Stomach (tissue), 9 donors: ENCODE data around the gene PCF11. TPM values are rescaled to one million over a fixed set of nuclear protein-coding genes. Genes with fewer than 3 reads are reported as not detected.

Source experiments
- DNase-seq, 2 donors: peaks; one replicate each; pipeline versions ENCODE4 v3.0.0 to v3.0.0-alpha.2; 2013 to 2019
- H3K27ac ChIP-seq, 5 donors: fragments of 200-600 bp in 4 of 5; sonication (generic) in 4 of 5; one replicate each; pipeline ENCODE4 v1.5.1; 2013 to 2019; ENCODE audit warnings: mild to moderate bottlenecking in 1 of 5, moderate library complexity in 1 of 5
- H3K27me3 ChIP-seq, 3 donors: fragments of 200-600 bp; sonication (generic); one replicate each; pipeline ENCODE4 v1.5.1; 2017 to 2019; ENCODE audit warnings: mixed run types in 1 of 3
- H3K36me3 ChIP-seq, 4 donors: fragments of 200-600 bp; sonication (generic); 1 replicate in 3 of 4; 2 replicates in 1 of 4; pipeline ENCODE4 v1.5.1; 2016 to 2019
- H3K4me1 ChIP-seq, 4 donors: fragments of 200-600 bp; sonication (generic); one replicate each; pipeline ENCODE4 v1.5.1; 2016 to 2019
- H3K4me3 ChIP-seq, 4 donors: fragments of 200-600 bp; sonication (generic) in 3 of 4; one replicate each; pipeline ENCODE4 v1.5.1; 2016 to 2019; ENCODE audit warnings: mild to moderate bottlenecking in 1 of 4
- H3K9me3 ChIP-seq, 4 donors: fragments of 200-600 bp; sonication (generic); one replicate each; pipeline ENCODE4 v1.5.1; 2016 to 2019
- EP300 ChIP-seq: sonication (generic); formaldehyde crosslinking; IDR thresholded peaks from one replicate; pipeline ENCODE4 v1.6.1; 2017; ENCODE audit warnings: antibody characterized with exemption
- POLR2A ChIP-seq, 4 donors: fragments of 450-650 bp; IDR thresholded peaks; one replicate each; pipeline ENCODE4 v1.6.1; 2016; ENCODE audit warnings: antibody characterized with exemption in 4 of 4, control low read depth in 2 of 4, mild to moderate bottlenecking in 1 of 4, moderate library complexity in 1 of 4
- POLR2AphosphoS5 ChIP-seq, 3 donors: sonication (generic); formaldehyde crosslinking; IDR thresholded peaks; one replicate each; pipeline ENCODE4 v1.6.1; 2016; ENCODE audit warnings: antibody characterized with exemption in 3 of 3
- WGBS, 5 donors: extraction: QIAGEN DNeasy Blood & Tissue Kit in 3 of 5; methylation state at CpG; one replicate each; pipeline versions ENCODE4 v1.1.5 to v1.1.7; 2013 to 2018; 5-methylcytosine and 5-hydroxymethylcytosine counted together
- intact Hi-C: fragments of 100-400 bp; cut with DNase I; formaldehyde crosslinking; loops from one replicate; pipeline ENCODE4 v1.15.1; 2023; ENCODE audit warnings: low total_unique reads
- polyA plus RNA-seq, 3 donors: library from polyadenylated mRNA; stranded (reverse); fragments of 200-250 nt; gene quantifications; one replicate each; pipeline ENCODE4 v1.2.3, GENCODE V29; 2013
- total RNA-seq, 5 donors: library from RNA; depleted of rRNA; stranded (reverse); fragments of >200 nt; gene quantifications; one replicate each; pipeline versions ENCODE4 v1.1.0 to v1.2.3, GENCODE V29; 2014 to 2016
- TF ChIP-seq, protein P1 (sequence below), 7 experiments: fragments of 450-650 bp in 4 of 7; fragments of 200-600 bp in 3 of 7; sonication (generic) in 3 of 7; IDR thresholded peaks; one replicate each; pipeline ENCODE4 v1.5.1; 2016 to 2019; ENCODE audit warnings: antibody characterized with exemption in 7 of 7, control low read depth in 2 of 7, mild to moderate bottlenecking in 1 of 7
- donor health status: healthy with polysubstance abuse.
- donor health status: Bipolar disorder and iron deficiency.
- donor health status: healthy.

The PCF11 gene
- total and polyA plus RNA-seq, 8 donors, result 10.1 to 87.2 (median 58.2) TPM

DNA sequence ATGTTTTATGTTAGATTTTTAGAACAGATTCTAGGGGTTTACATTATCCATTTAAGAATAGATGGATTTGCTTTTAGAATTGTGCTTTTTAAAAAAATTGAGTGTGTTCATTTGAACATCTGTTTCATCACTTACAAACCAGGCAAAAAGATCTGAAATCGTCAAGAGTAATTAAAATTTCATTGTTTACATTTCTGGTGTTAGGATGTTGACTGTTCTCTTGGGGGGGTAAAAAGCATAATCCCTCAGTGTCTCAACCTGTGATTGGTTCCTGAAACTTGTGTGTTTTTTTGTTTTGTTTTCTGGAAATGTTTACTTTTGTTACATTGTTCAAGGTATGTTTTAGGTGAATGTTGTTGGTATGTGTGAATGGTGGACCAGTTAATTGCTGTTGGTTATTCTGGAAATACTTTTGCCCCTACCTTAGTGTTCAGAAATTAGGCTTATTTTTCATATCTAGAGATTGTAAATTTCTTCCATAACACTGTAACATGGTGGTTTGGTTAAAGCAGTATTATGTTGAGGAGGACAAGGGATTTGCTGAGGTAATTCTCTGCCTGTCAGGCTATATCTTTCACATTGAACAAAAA, 4.8 kb downstream of the PCF11 start:
- peak overlapping the region in 2 of 5 donors; percentile 49 to 99 for H3K27ac ChIP-seq
- TF ChIP-seq EP300 (no peak), POLR2AphosphoS5 (IDR thresholded peaks at IDR 0.05) (no peak), POLR2A (IDR thresholded peaks at IDR 0.05) (no peak)
- TF ChIP-seq, protein P1, sequence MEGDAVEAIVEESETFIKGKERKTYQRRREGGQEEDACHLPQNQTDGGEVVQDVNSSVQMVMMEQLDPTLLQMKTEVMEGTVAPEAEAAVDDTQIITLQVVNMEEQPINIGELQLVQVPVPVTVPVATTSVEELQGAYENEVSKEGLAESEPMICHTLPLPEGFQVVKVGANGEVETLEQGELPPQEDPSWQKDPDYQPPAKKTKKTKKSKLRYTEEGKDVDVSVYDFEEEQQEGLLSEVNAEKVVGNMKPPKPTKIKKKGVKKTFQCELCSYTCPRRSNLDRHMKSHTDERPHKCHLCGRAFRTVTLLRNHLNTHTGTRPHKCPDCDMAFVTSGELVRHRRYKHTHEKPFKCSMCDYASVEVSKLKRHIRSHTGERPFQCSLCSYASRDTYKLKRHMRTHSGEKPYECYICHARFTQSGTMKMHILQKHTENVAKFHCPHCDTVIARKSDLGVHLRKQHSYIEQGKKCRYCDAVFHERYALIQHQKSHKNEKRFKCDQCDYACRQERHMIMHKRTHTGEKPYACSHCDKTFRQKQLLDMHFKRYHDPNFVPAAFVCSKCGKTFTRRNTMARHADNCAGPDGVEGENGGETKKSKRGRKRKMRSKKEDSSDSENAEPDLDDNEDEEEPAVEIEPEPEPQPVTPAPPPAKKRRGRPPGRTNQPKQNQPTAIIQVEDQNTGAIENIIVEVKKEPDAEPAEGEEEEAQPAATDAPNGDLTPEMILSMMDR (IDR thresholded peaks at IDR 0.05), result no peak
- peaks cover 19 to 61% (median 43%) of the 10 kb centered on the region in 4 donors for H3K4me1 ChIP-seq
- 9 to 33% (median 17%) methylated on average over 1 of the region's 1 CpG for WGBS, 5 donors
- H3K27me3 ChIP-seq, result no peaks in the 10 kb centered on the region
- intact Hi-C loops, result no loop called here
- DNase-seq, result no peak
- peaks cover 9 to 34% (median 31%) of the 10 kb centered on the region in 4 donors for H3K36me3 ChIP-seq
- no peaks in the 10 kb centered on the region for H3K9me3 ChIP-seq
- H3K4me3 ChIP-seq, result no peak overlapping the region

DNA sequence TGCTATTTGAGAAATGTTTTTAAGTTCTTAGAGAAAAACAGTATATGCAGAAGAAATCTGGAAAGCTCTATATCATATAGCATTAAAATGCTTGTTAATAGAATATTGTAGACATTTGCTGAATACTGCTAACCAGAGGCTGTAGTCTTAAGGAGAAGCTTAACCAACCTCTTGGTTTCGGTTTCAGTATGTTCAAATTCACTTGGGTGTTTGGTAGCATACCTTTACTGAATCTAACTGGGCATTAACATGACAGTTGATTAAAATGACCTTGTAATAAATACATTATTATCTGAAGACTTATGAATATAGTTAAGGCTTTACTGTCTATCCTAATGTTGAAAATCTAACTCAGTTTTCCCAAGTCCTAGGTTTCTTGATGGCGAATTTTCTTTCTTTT, 5.4 kb downstream of the PCF11 start:
- intact Hi-C loops, result no loop called here

DNA sequence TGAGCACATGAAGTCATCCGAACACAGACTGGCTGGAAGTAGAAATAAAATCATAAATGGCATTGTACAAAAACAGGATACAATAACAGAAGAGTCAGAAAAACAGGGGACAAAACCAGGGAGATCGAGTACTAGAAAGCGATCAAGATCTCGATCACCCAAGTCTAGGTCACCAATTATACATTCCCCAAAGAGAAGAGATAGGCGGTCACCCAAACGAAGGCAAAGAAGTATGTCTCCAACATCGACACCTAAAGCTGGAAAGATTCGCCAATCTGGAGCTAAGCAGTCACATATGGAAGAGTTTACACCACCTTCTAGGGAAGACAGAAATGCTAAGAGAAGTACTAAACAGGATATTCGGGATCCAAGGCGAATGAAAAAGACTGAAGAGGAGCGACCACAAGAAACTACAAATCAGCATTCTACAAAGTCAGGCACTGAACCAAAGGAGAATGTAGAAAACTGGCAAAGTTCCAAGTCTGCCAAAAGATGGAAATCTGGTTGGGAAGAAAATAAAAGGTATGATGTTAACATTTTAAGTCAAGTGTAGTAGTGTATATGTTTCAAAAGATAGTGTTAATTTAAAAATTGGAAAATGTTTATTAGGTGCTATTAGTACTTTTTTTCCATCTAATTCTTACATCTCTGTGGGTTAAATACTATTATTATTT, 9.4 kb downstream of the PCF11 start:
- Histone ChIP-seq H3K4me3 (no peak overlapping the region), H3K27me3 (no peaks in the 10 kb centered on the region), H3K36me3 (peaks cover 33 to 76% (median 74%) of the 10 kb centered on the region in 4 donors), H3K9me3 (no peaks in the 10 kb centered on the region), H3K27ac (no peak overlapping the region), H3K4me1 (peaks cover 39 to 78% (median 55%) of the 10 kb centered on the region in 4 donors)
- DNase-seq, result no peak
- intact Hi-C loops, result no loop called here
- 95 to 99% (median 97%) methylated on average over 11 of the region's 11 CpGs for WGBS, 5 donors
- no peak for TF ChIP-seq POLR2AphosphoS5 (IDR thresholded peaks at IDR 0.05)
- TF ChIP-seq, protein P1 (IDR thresholded peaks at IDR 0.05), result no peak
- no peak for TF ChIP-seq POLR2A (IDR thresholded peaks at IDR 0.05)
- TF ChIP-seq EP300, result no peak

More for the DNA sequence above, 5.4 kb downstream of the PCF11 start:
- peak in 1 of 2 donors; percentile 33 for DNase-seq
- Histone ChIP-seq H3K9me3 (no peaks in the 10 kb centered on the region), H3K27me3 (no peaks in the 10 kb centered on the region), H3K4me1 (peaks cover 19 to 66% (median 46%) of the 10 kb centered on the region in 4 donors), H3K36me3 (peaks cover 15 to 41% (median 38%) of the 10 kb centered on the region in 4 donors), H3K27ac (peak overlapping the region in 3 of 5 donors; percentile 9 to 99 (median 49)), H3K4me3 (no peak overlapping the region)
- WGBS, 5 donors, result 70 to 76% (median 75%) methylated on average over 2 of the region's 2 CpGs
- TF ChIP-seq POLR2A (IDR thresholded peaks at IDR 0.05) (no peak), POLR2AphosphoS5 (IDR thresholded peaks at IDR 0.05) (no peak), EP300 (no peak)
- TF ChIP-seq, protein P1 (IDR thresholded peaks at IDR 0.05), result no peak

DNA sequence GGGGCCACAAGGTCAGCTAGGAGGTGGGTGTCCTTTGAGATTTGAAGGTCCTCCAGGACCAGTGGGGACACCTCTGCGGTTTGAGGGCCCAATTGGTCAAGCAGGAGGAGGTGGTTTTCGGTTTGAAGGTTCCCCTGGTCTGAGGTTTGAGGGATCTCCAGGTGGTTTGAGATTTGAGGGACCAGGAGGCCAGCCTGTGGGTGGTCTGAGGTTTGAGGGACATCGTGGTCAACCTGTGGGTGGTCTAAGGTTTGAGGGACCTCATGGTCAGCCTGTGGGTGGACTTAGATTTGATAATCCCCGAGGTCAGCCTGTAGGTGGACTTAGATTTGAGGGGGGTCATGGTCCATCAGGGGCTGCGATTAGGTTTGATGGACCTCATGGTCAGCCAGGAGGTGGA, 11.8 kb downstream of the PCF11 start:
- Histone ChIP-seq H3K27ac (no peak overlapping the region), H3K4me1 (peaks cover 41 to 79% (median 62%) of the 10 kb centered on the region in 4 donors), H3K36me3 (peaks cover 37 to 98% (median 89%) of the 10 kb centered on the region in 4 donors), H3K9me3 (no peaks in the 10 kb centered on the region), H3K4me3 (peak overlapping the region in 1 of 4 donors; percentile 1), H3K27me3 (no peaks in the 10 kb centered on the region)
- no peak for DNase-seq
- WGBS, 5 donors, result 97 to 100% (median 98%) methylated on average over 5 of the region's 5 CpGs
- intact Hi-C loops, result no loop called here
- TF ChIP-seq, protein P1 (IDR thresholded peaks at IDR 0.05), result no peak
- no peak for TF ChIP-seq POLR2A (IDR thresholded peaks at IDR 0.05)
- no peak for TF ChIP-seq EP300
- no peak for TF ChIP-seq POLR2AphosphoS5 (IDR thresholded peaks at IDR 0.05)
